ENCODE measurements around the gene CPLX1.
"Not testable (repeated sequence)": the region's sequence is repeated elsewhere in the genome, so short reads cannot be mapped to it uniquely, and the experiment has no call there.

- not testable (repeated sequence) for TF ChIP-seq CTCF, POLR2A (IDR thresholded peaks at IDR 0.05)
These were observed 45.7 kb downstream of the CPLX1 start for GRCh38 chr4:780255-780654.
